Measurements from ENCODE around the gene GNRHR.
A peak's percentile ranks its signal among the peaks of the same experiment; 100 is the strongest.

GNRHR gene

GRCh38 chr4:67697860-67698687 lies 56.1 kb downstream of the GNRHR start:
- Mint-ChIP-seq H3K9me3 (no peaks in the 10 kb centered on the region), H3K27ac (peak overlapping the region; percentile 4), H3K4me3 (no peak overlapping the region), H3K36me3 (peaks cover 48% of the 10 kb centered on the region), H3K4me1 (peaks cover 26% of the 10 kb centered on the region)
- DNase-seq (ENCODE audit: low spot score in 2 of 2): no peak
- no peak for ATAC-seq

GRCh38 chr4:67696061-67696460 lies 58.1 kb downstream of the GNRHR start:
- Mint-ChIP-seq H3K9me3 (no peaks in the 10 kb centered on the region), H3K27ac (no peak overlapping the region), H3K4me3 (no peak overlapping the region), H3K4me1 (peaks cover 20% of the 10 kb centered on the region), H3K36me3 (peaks cover 61% of the 10 kb centered on the region)
- ATAC-seq (no peak), DNase-seq (ENCODE audit: low spot score in 2 of 2) (no peak)

GRCh38 chr4:67694662-67695061 lies 59.5 kb downstream of the GNRHR start:
- Mint-ChIP-seq H3K27ac (no peak overlapping the region), H3K36me3 (peaks cover 72% of the 10 kb centered on the region), H3K4me1 (peaks cover 28% of the 10 kb centered on the region), H3K9me3 (no peaks in the 10 kb centered on the region), H3K4me3 (no peak overlapping the region)
- ATAC-seq (no peak), DNase-seq (ENCODE audit: low spot score in 2 of 2) (no peak)

- Mint-ChIP-seq H3K4me1 (peaks cover 27% of the 10 kb centered on the region), H3K9me3 (no peaks in the 10 kb centered on the region), H3K27ac (no peak overlapping the region), H3K4me3 (no peak overlapping the region), H3K36me3 (peaks cover 87% of the 10 kb centered on the region)
- DNase-seq (ENCODE audit: low spot score in 2 of 2): no peak
- ATAC-seq: no peak
Observed at GRCh38 chr4:67691328-67691727, 62.9 kb downstream of the GNRHR start.
